Measurements from ENCODE around the gene RECQL.

GRCh38 chr12:21529456-21529855 lies 28.0 kb upstream of the RECQL start:
- TF ChIP-seq FOXM1 (IDR thresholded peaks at IDR 0.05; ENCODE audit: borderline replicate concordance) (no peak), LEF1 (IDR thresholded peaks at IDR 0.05; ENCODE audit: borderline replicate concordance) (no peak), SUZ12 (IDR thresholded peaks at IDR 0.05) (no peak), FOXA1 (IDR thresholded peaks at IDR 0.05) (no peak), SP1 (IDR thresholded peaks at IDR 0.05) (no peak), HDGF (IDR thresholded peaks at IDR 0.05; ENCODE audit: borderline replicate concordance) (no peak), TARDBP (IDR thresholded peaks at IDR 0.05) (no peak), NFRKB (IDR thresholded peaks at IDR 0.05) (no peak)
